CD14-positive monocyte (primary cell): ENCODE measurements around the gene LIPJ. TPM values are rescaled to one million over a fixed set of nuclear protein-coding genes. Genes with fewer than 3 reads are reported as not detected.

Experiments used
- DNase-seq, 3 donors: peaks; one replicate each; pipeline ENCODE4 v3.0.0-alpha.2; 2011 to 2022
- H2AFZ ChIP-seq: 2 replicates; pipeline ENCODE4 v1.6.0; 2012; ENCODE audit warnings: mild to moderate bottlenecking, low read depth, low read length, inconsistent platforms; ENCODE audit not compliant: insufficient read depth, poor library complexity, severe bottlenecking
- H3K27ac ChIP-seq, 2 donors: 1 replicate in 1 of 2; 2 replicates in 1 of 2; pipeline ENCODE4 v1.5.1; 2012 to 2013; ENCODE audit warnings: low read length in 2 of 2, control low read depth in 1 of 2, inconsistent platforms in 1 of 2, low read depth in 1 of 2, mild to moderate bottlenecking in 1 of 2
- H3K27me3 ChIP-seq, 2 donors: one replicate each; pipeline versions ENCODE4 v1.6.0 to v1.6.1; 2011 to 2013; ENCODE audit warnings: low read length in 2 of 2; ENCODE audit not compliant: control insufficient read depth in 2 of 2, insufficient read depth in 2 of 2
- H3K36me3 ChIP-seq, 2 donors: replicated peaks in 1 of 2; 1 replicate in 1 of 2; 2 replicates in 1 of 2; pipeline versions ENCODE4 v1.5.1 to v1.6.1; 2012 to 2013; ENCODE audit warnings: low read length in 2 of 2, control low read depth in 1 of 2, inconsistent platforms in 1 of 2, mild to moderate bottlenecking in 1 of 2; ENCODE audit not compliant: insufficient read depth in 2 of 2, control insufficient read depth in 1 of 2
- H3K4me1 ChIP-seq, 2 donors: 1 replicate in 1 of 2; 2 replicates in 1 of 2; pipeline versions ENCODE4 v1.5.1 to v1.6.1; 2012 to 2013; ENCODE audit warnings: low read length in 2 of 2, control low read depth in 1 of 2, inconsistent platforms in 1 of 2, mild to moderate bottlenecking in 1 of 2, moderate library complexity in 1 of 2; ENCODE audit not compliant: insufficient read depth in 2 of 2, control insufficient read depth in 1 of 2
- H3K4me2 ChIP-seq: replicated peaks from 2 replicates; pipeline ENCODE3; 2012; ENCODE audit warnings: low read length, moderate library complexity, mild to moderate bottlenecking; ENCODE audit not compliant: poor library complexity, severe bottlenecking; ENCODE audit errors: extremely low read depth
- H3K4me3 ChIP-seq, 3 experiments: fragments of 200-600 bp in 1 of 3; sonication (generic) in 1 of 3; replicated peaks in 1 of 3; 1 replicate in 2 of 3; 2 replicates in 1 of 3; pipeline ENCODE4 v1.5.1; 2011 to 2013; ENCODE audit warnings: low read length in 3 of 3, mild to moderate bottlenecking in 3 of 3, control low read depth in 2 of 3, low read depth in 2 of 3, inconsistent platforms in 1 of 3, moderate library complexity in 1 of 3
- H3K79me2 ChIP-seq: 2 replicates; pipeline ENCODE4 v1.6.0; 2012; ENCODE audit warnings: mild to moderate bottlenecking, control low read depth, inconsistent platforms, low read length, moderate library complexity; ENCODE audit not compliant: insufficient read depth
- H3K9ac ChIP-seq: 2 replicates; pipeline ENCODE4 v1.6.0; 2017; ENCODE audit warnings: low read length, mild to moderate bottlenecking; ENCODE audit not compliant: insufficient read depth, poor library complexity, severe bottlenecking
- H3K9me3 ChIP-seq, 2 donors: replicated peaks in 1 of 2; 1 replicate in 1 of 2; 2 replicates in 1 of 2; pipeline versions ENCODE4 v1.5.1 to v1.6.1; 2012 to 2013; ENCODE audit warnings: low read length in 2 of 2, control low read depth in 1 of 2; ENCODE audit not compliant: control insufficient read depth in 1 of 2, insufficient read depth in 1 of 2
- H4K20me1 ChIP-seq: 2 replicates; pipeline ENCODE4 v1.6.0; 2012; ENCODE audit warnings: mild to moderate bottlenecking, low read length, control low read depth, moderate library complexity; ENCODE audit not compliant: insufficient read depth
- H3K27ac Mint-ChIP-seq, 7 donors: one replicate each; pipeline ENCODE4 v1.8.0; 2020; ENCODE audit warnings: mild to moderate bottlenecking in 7 of 7, mixed read lengths in 7 of 7, moderate library complexity in 6 of 7, inconsistent platforms in 2 of 7
- H3K27me3 Mint-ChIP-seq, 3 donors: one replicate each; pipeline ENCODE4 v1.8.0; 2021 to 2022; ENCODE audit warnings: low read depth in 3 of 3, mild to moderate bottlenecking in 3 of 3, mixed read lengths in 3 of 3, moderate library complexity in 3 of 3, inconsistent platforms in 1 of 3
- H3K36me3 Mint-ChIP-seq, 2 donors: one replicate each; pipeline ENCODE4 v1.8.0; 2020; ENCODE audit warnings: mixed read lengths in 2 of 2, inconsistent platforms in 1 of 2, mild to moderate bottlenecking in 1 of 2
- H3K4me1 Mint-ChIP-seq: one replicate; pipeline ENCODE4 v1.8.0; 2020; ENCODE audit warnings: mild to moderate bottlenecking, mixed read lengths
- H3K4me3 Mint-ChIP-seq, 2 donors: one replicate each; pipeline ENCODE4 v1.8.0; 2020; ENCODE audit warnings: mild to moderate bottlenecking in 2 of 2, mixed read lengths in 2 of 2, moderate library complexity in 1 of 2
- H3K9me3 Mint-ChIP-seq, 7 donors: one replicate each; pipeline ENCODE4 v1.8.0; 2020 to 2022; ENCODE audit warnings: mixed read lengths in 7 of 7, mild to moderate bottlenecking in 6 of 7, moderate library complexity in 6 of 7, inconsistent platforms in 2 of 7
- CTCF ChIP-seq: fragments of 200-600 bp; IDR thresholded peaks from one replicate; pipeline ENCODE4 v1.8.0; 2022; ENCODE audit warnings: antibody characterized with exemption, mild to moderate bottlenecking
- WGBS: methylation state at CpG from one replicate; pipeline ENCODE4 v1.1.5; 2013; ENCODE audit warnings: missing lambda C conversion rate; ENCODE audit not compliant: insufficient coverage; 5-methylcytosine and 5-hydroxymethylcytosine counted together
- intact Hi-C, 2 donors: fragments of 100-400 bp; cut with micrococcal nuclease; formaldehyde crosslinking; loops; one replicate each; pipeline versions ENCODE4 v1.15.0 to v1.15.1; 2023
- polyA plus RNA-seq, 3 donors: library from polyadenylated mRNA; depleted of rRNA in 1 of 3; unstranded in 2 of 3; stranded (reverse) in 1 of 3; fragments of 300-500 nt in 2 of 3; fragments of >200 nt in 1 of 3; fragmentation: Illumina TruSeq in 2 of 3; gene quantifications; 1 replicate in 2 of 3; 2 replicates in 1 of 3; pipeline ENCODE4 v1.2.3, GENCODE V29; 2012 to 2021

Gene LIPJ
- polyA plus RNA-seq, 3 donors: 0.04 TPM; not detected in 2

DNA sequence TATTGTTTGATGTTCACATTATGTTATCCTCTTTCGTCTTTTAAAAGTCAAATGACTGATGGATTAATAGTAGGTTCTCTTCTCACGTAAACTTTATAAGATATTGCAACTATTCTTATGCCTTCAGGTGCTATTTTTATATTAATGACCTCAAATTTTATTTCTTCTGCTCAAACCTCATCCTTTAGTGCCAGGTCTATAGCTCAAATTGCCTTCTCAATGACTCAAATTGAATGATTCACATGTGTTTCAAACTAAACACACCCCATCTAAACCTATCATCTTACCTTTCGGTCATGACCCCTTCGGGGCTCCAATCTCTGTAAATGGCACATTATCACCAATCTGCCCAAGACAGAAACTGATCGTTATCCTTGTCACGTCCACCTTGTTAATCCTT, 55.6 kb downstream of the LIPJ start:
- Mint-ChIP-seq H3K4me1 (peaks cover 5% of the 10 kb centered on the region), H3K27ac (no peak overlapping the region)
- TF ChIP-seq CTCF: no peak

DNA sequence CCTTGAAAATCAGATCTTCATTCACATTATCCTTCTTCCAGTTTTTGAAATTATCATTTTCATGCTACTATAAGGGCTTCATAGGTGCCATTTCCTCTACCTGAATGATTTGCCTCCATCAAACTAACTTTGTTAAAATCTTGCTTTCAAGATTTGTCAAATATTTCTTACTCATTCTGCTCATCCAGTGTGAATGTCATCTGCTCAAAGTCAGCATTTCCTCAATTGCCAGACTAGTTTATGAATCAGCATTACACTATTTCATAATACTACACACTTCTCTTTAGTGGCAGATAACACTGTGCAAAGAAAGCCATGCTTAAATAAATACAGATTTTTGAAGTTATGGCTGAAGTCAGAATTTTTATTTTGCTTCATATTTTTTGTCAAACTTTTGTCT, 56.4 kb downstream of the LIPJ start:
- no peaks in the 10 kb centered on the region for H3K27me3 ChIP-seq
- no peak overlapping the region for H3K9ac ChIP-seq
- no peaks in the 10 kb centered on the region for H3K79me2 ChIP-seq
- peaks cover 0 to 1% (median 0%) of the 10 kb centered on the region in 3 donors for H3K27me3 Mint-ChIP-seq
- H3K36me3 ChIP-seq: no peaks in the 10 kb centered on the region
- H2AFZ ChIP-seq: no peak overlapping the region
- peak; percentile 60 to 83 (median 76) for DNase-seq
- no peaks in the 10 kb centered on the region for H4K20me1 ChIP-seq
- no peak overlapping the region for H3K4me2 ChIP-seq
- H3K4me1 ChIP-seq: peaks cover 13 to 18% of the 10 kb centered on the region in 2 donors
- H3K27ac Mint-ChIP-seq: no peak overlapping the region
- H3K36me3 Mint-ChIP-seq: no peaks in the 10 kb centered on the region
- H3K9me3 ChIP-seq: peaks cover under 1 to 1% of the 10 kb centered on the region in 2 donors
- no peak overlapping the region for H3K4me3 Mint-ChIP-seq
- peaks cover 0 to 5% (median 2%) of the 10 kb centered on the region in 7 donors for H3K9me3 Mint-ChIP-seq
- intact Hi-C loops: no loop called here
- H3K27ac ChIP-seq: peak overlapping the region in 1 of 2 donors; percentile 17
- H3K4me1 Mint-ChIP-seq: peaks cover 6% of the 10 kb centered on the region
- TF ChIP-seq CTCF: no peak
- H3K4me3 ChIP-seq: no peak overlapping the region

More for the DNA sequence above, 55.6 kb downstream of the LIPJ start:
- DNase-seq: no peak
- H3K36me3 Mint-ChIP-seq: peaks cover 2 to 3% of the 10 kb centered on the region in 2 donors
- intact Hi-C loops: no loop called here
- no peak overlapping the region for H3K4me3 Mint-ChIP-seq
- Histone ChIP-seq H3K9ac (no peak overlapping the region), H3K4me1 (peaks cover 13 to 18% of the 10 kb centered on the region in 2 donors), H4K20me1 (no peaks in the 10 kb centered on the region), H3K27ac (no peak overlapping the region), H3K4me2 (no peak overlapping the region), H3K9me3 (peaks cover 3 to 7% of the 10 kb centered on the region in 2 donors), H2AFZ (no peak overlapping the region), H3K4me3 (no peak overlapping the region), H3K27me3 (no peaks in the 10 kb centered on the region), H3K36me3 (no peaks in the 10 kb centered on the region), H3K79me2 (no peaks in the 10 kb centered on the region)
- peaks cover 0 to 3% (median 0%) of the 10 kb centered on the region in 3 donors for H3K27me3 Mint-ChIP-seq
- 93% methylated on average over 4 of the region's 6 CpGs for WGBS
- peaks cover 0 to 11% (median 7%) of the 10 kb centered on the region in 7 donors for H3K9me3 Mint-ChIP-seq
